GM20000 (cell line): ENCODE measurements around the gene MOSPD2.

Experiments used
- DNase-seq: peaks from one replicate; pipeline ENCODE4 v3.0.0; 2012; ENCODE audit warnings: low spot score
- TF ChIP-seq, protein P1 (sequence below): IDR thresholded peaks from 2 replicates; pipeline ENCODE4 v1.5.1; 2012; ENCODE audit warnings: mild to moderate bottlenecking, control low read depth; ENCODE audit errors: extremely low read depth, missing control alignments

Gene MOSPD2

GRCh38 chrX:14922437-14922836 lies 49.2 kb downstream of the MOSPD2 start:
- TF ChIP-seq, protein P1, sequence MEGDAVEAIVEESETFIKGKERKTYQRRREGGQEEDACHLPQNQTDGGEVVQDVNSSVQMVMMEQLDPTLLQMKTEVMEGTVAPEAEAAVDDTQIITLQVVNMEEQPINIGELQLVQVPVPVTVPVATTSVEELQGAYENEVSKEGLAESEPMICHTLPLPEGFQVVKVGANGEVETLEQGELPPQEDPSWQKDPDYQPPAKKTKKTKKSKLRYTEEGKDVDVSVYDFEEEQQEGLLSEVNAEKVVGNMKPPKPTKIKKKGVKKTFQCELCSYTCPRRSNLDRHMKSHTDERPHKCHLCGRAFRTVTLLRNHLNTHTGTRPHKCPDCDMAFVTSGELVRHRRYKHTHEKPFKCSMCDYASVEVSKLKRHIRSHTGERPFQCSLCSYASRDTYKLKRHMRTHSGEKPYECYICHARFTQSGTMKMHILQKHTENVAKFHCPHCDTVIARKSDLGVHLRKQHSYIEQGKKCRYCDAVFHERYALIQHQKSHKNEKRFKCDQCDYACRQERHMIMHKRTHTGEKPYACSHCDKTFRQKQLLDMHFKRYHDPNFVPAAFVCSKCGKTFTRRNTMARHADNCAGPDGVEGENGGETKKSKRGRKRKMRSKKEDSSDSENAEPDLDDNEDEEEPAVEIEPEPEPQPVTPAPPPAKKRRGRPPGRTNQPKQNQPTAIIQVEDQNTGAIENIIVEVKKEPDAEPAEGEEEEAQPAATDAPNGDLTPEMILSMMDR, result no peak
- no peak for DNase-seq

GRCh38 chrX:14923761-14924160 lies 50.5 kb downstream of the MOSPD2 start:
- no peak for DNase-seq
- TF ChIP-seq, protein P1, result no peak

DNA sequence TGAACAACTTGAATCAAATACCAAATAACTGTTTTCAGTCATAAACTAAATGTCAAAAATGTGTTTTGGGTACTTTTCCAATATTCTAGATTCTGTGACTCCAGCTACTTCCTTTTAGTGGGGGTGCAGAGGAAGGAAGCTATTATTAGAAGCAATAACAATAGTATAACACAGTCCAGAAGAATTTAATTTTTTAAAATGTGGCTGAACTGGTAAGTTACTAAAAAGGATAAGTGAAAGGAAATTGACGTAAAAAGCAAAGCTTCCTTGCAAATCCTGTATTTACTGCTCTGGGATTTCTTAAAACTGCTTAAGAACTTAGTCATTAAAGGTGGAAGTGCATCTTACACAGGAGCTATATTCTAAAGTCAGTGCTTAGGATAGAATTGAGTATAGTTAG lies 53.2 kb downstream of the MOSPD2 start:
- TF ChIP-seq, protein P1, result no peak
- no peak for DNase-seq

DNA sequence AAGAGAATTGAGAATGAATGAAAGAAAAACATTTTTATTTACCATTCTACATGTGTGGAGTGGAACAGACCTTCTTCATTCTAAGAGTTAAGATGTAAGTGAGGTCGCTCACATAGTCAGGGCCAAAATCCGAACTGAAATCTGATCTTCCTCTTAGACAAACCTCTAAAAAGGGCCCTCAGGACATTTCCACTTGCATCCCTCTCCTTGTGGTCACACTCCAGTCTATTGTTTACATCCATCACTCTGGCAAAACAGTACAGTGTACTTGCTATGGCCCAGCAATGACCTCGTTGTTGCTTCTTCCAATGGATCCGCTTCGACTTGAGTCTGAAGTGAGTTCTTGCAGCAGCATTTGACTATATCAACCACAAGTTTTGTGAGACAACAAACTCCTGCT lies 54.2 kb downstream of the MOSPD2 start:
- DNase-seq, result no peak
- TF ChIP-seq, protein P1, result no peak

DNA sequence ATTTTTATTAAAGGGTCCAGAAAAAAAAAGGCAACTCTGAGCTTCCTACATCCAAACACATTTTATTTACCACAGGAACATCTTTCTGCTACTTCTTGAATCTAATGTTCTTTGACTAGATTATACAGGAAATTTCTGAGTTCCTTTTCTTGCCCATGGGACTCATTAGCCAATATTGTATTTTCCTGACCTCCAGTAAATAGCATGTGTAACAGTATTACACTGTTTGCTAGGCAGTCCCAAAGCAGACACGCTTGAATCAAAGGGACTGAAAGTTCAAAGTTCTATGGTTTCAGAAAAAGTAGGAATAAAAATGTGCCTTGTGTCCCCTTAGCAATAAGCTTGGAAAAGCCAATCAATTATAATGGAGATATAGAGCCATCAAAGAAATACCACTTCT lies 57.4 kb downstream of the MOSPD2 start:
- DNase-seq, result no peak
- TF ChIP-seq, protein P1, result no peak

DNA sequence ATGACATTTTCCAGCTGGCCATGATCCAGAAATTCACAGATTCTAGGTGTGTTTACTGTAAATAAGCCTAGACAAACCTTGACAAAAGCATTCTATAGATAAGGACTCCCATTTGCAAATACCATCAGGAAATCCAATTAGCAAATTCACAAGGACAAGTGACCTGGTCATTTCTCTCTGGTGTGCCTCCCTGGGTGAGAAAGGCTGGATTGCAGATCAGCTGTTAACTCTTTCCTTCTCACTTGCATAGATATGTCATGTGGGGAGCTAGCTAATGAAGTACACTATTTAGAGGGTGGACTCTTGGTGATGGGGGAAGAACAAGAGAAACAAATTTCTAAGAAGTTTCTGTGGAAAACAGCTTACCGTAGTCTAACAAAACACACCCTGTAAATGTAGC lies 58.9 kb downstream of the MOSPD2 start:
- TF ChIP-seq, protein P1, result no peak
- DNase-seq, result no peak

- TF ChIP-seq, protein P1, result no peak
- no peak for DNase-seq
Observed at GRCh38 chrX:14934423-14934822, 61.2 kb downstream of the MOSPD2 start.
